Prostate gland (tissue), 2 donors: ENCODE data around the gene TNFAIP8L2.

Source experiments
- POLR2A ChIP-seq: fragments of 450-650 bp; IDR thresholded peaks from one replicate; pipeline ENCODE4 v1.6.1; 2016; ENCODE audit warnings: antibody characterized with exemption, mild to moderate bottlenecking
- POLR2AphosphoS5 ChIP-seq: sonication (generic); formaldehyde crosslinking; IDR thresholded peaks from one replicate; pipeline ENCODE4 v1.6.1; 2017; ENCODE audit warnings: antibody characterized with exemption
- TF ChIP-seq, protein P1 (sequence below), 4 experiments: fragments of 200-600 bp in 2 of 4; fragments of 450-650 bp in 2 of 4; sonication (generic) in 2 of 4; IDR thresholded peaks; 1 replicate in 3 of 4; 2 replicates in 1 of 4; pipeline ENCODE4 v1.5.1; 2016 to 2019; ENCODE audit warnings: antibody characterized with exemption in 4 of 4, mild to moderate bottlenecking in 2 of 4, moderate library complexity in 2 of 4

DNA sequence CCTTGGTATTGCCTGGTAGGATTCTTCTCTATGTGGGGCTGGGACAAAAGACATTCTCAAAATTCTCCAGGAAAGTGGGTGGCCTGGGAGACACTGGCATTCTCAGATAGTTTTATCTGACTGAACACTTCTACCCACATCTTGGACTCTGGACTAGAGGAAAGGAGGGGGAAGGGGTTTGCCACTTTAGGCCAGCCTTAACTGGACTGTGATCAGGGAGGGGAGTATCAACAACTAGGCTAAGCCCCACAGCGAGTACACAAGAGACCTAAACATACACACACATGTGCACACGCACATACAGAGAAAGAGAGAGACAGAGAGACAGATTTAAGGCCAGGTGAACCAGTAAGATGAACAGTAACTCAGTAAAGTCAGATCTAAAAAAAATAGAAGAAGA lies 8.8 kb upstream of the TNFAIP8L2 start:
- TF ChIP-seq, protein P1, sequence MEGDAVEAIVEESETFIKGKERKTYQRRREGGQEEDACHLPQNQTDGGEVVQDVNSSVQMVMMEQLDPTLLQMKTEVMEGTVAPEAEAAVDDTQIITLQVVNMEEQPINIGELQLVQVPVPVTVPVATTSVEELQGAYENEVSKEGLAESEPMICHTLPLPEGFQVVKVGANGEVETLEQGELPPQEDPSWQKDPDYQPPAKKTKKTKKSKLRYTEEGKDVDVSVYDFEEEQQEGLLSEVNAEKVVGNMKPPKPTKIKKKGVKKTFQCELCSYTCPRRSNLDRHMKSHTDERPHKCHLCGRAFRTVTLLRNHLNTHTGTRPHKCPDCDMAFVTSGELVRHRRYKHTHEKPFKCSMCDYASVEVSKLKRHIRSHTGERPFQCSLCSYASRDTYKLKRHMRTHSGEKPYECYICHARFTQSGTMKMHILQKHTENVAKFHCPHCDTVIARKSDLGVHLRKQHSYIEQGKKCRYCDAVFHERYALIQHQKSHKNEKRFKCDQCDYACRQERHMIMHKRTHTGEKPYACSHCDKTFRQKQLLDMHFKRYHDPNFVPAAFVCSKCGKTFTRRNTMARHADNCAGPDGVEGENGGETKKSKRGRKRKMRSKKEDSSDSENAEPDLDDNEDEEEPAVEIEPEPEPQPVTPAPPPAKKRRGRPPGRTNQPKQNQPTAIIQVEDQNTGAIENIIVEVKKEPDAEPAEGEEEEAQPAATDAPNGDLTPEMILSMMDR (IDR thresholded peaks at IDR 0.05), result no peak
- no peak for TF ChIP-seq POLR2A
- no peak for TF ChIP-seq POLR2AphosphoS5
